DND-41 (cell line): ENCODE results near the gene ERVK3-1.
A peak's percentile ranks its signal among the peaks of the same experiment; 100 is the strongest.

Experiments used
- ATAC-seq: fragments of 200-7000 bp; cut with Tn5 transposase; 3 replicates; pipeline ENCODE4 v1.9.1; 2021; ENCODE audit warnings: low read depth; ENCODE audit not compliant: insufficient read depth
- DNase-seq: peaks from one replicate; pipeline ENCODE4 v3.0.0-alpha.2; 2020
- H2AFZ ChIP-seq: 2 replicates; pipeline ENCODE4 v1.6.0; 2012; ENCODE audit warnings: low read depth, low read length
- H3K27ac ChIP-seq: 2 replicates; pipeline ENCODE4 v1.5.1; 2012; ENCODE audit warnings: low read length, inconsistent platforms
- H3K27me3 ChIP-seq: fragments of 200-600 bp; sonication (generic); 2 replicates; pipeline ENCODE4 v1.6.0; 2012; ENCODE audit warnings: low read length, mild to moderate bottlenecking, inconsistent platforms; ENCODE audit not compliant: insufficient read depth, poor library complexity
- H3K36me3 ChIP-seq: 2 replicates; pipeline ENCODE4 v1.5.1; 2012; ENCODE audit warnings: low read length, inconsistent platforms; ENCODE audit not compliant: insufficient read depth
- H3K4me1 ChIP-seq: 2 replicates; pipeline ENCODE4 v1.5.1; 2012; ENCODE audit warnings: mild to moderate bottlenecking, low read length; ENCODE audit not compliant: insufficient read depth
- H3K4me2 ChIP-seq: 2 replicates; pipeline ENCODE4 v1.6.0; 2012; ENCODE audit warnings: mild to moderate bottlenecking, moderate library complexity, low read length, inconsistent platforms; ENCODE audit not compliant: insufficient read depth
- H3K4me3 ChIP-seq, 2 experiments: fragments of 200-600 bp in 1 of 2; shearing (Covaris generic) in 1 of 2; 2 replicates each; pipeline ENCODE4 v1.5.1; 2012 to 2016; ENCODE audit warnings: inconsistent platforms in 2 of 2, low read length in 2 of 2, mild to moderate bottlenecking in 2 of 2, low read depth in 1 of 2, moderate library complexity in 1 of 2
- H3K79me2 ChIP-seq: 2 replicates; pipeline ENCODE4 v1.6.0; 2012; ENCODE audit warnings: low read length, inconsistent platforms; ENCODE audit not compliant: insufficient read depth
- H3K9ac ChIP-seq: 2 replicates; pipeline ENCODE4 v1.6.0; 2012; ENCODE audit warnings: low read depth, mild to moderate bottlenecking, inconsistent platforms, low read length, moderate library complexity
- H3K9me3 ChIP-seq: 2 replicates; pipeline ENCODE4 v1.5.1; 2012; ENCODE audit warnings: low read length, moderate library complexity, mild to moderate bottlenecking, inconsistent platforms; ENCODE audit not compliant: insufficient read depth, severe bottlenecking
- H4K20me1 ChIP-seq: 2 replicates; pipeline ENCODE4 v1.6.0; 2012; ENCODE audit warnings: low read length; ENCODE audit not compliant: insufficient read depth
- CTCF ChIP-seq: IDR thresholded peaks from 2 replicates; pipeline ENCODE4 v1.5.1; 2012; ENCODE audit warnings: borderline replicate concordance, low read length, moderate library complexity, mild to moderate bottlenecking; ENCODE audit not compliant: poor library complexity, severe bottlenecking; ENCODE audit errors: extremely low read depth
- EZH2 ChIP-seq: IDR thresholded peaks from 3 replicates; pipeline ENCODE4 v1.6.1; 2012; ENCODE audit warnings: borderline replicate concordance, low read depth, mild to moderate bottlenecking, moderate library complexity, low read length, inconsistent platforms; ENCODE audit not compliant: severe bottlenecking

Gene ERVK3-1

GRCh38 chr19:58325311-58326022, 20.3 kb downstream of the ERVK3-1 start:
- peak overlapping the region; percentile 58 to 76; a peak in 3 of 4 replicates for H3K4me3 ChIP-seq
- ATAC-seq (no peak), DNase-seq (no peak)
- H3K36me3 ChIP-seq: peaks cover 6% of the 10 kb centered on the region; the same call in 1 of the 2 replicates
- peaks cover 39% of the 10 kb centered on the region for H3K4me1 ChIP-seq
- peaks cover 32% of the 10 kb centered on the region for H3K79me2 ChIP-seq
- peak overlapping the region; percentile 63 for H3K9ac ChIP-seq
- H3K27ac ChIP-seq: peak overlapping the region; percentile 74
- no peaks in the 10 kb centered on the region for H3K9me3 ChIP-seq
- H3K4me2 ChIP-seq: peak overlapping the region; percentile 93
- no peak for TF ChIP-seq EZH2
- no peak for TF ChIP-seq CTCF
- no peaks in the 10 kb centered on the region for H3K27me3 ChIP-seq
- H2AFZ ChIP-seq: 0 out of 2 replicates have a peak overlapping the region, but pooled peaks have one; percentile 94
- no peaks in the 10 kb centered on the region for H4K20me1 ChIP-seq

GRCh38 chr19:58326501-58326913, 21.3 kb downstream of the ERVK3-1 start:
- peak overlapping the region; percentile 94 for H2AFZ ChIP-seq
- peak overlapping the region; percentile 93 for H3K4me2 ChIP-seq
- no peaks in the 10 kb centered on the region for H3K9me3 ChIP-seq
- H3K27ac ChIP-seq: peak overlapping the region; percentile 74
- peaks cover 39% of the 10 kb centered on the region for H3K4me1 ChIP-seq
- TF ChIP-seq CTCF (no peak), EZH2 (no peak)
- H4K20me1 ChIP-seq: no peaks in the 10 kb centered on the region
- no peak for DNase-seq
- peak overlapping the region; percentile 58 to 76 for H3K4me3 ChIP-seq
- H3K27me3 ChIP-seq: no peaks in the 10 kb centered on the region
- H3K9ac ChIP-seq: peak overlapping the region; percentile 63
- H3K79me2 ChIP-seq: peaks cover 32% of the 10 kb centered on the region
- H3K36me3 ChIP-seq: peaks cover 6% of the 10 kb centered on the region; the same call in 1 of the 2 replicates
- peak; percentile 71 for ATAC-seq

GRCh38 chr19:58326914-58327726, 21.9 kb downstream of the ERVK3-1 start, which contains the start of gene ZSCAN22:
ZSCAN22 (plus strand) TSS chr19:58326994; CDS start chr19:58334803, 7,809 bp downstream.
- no peaks in the 10 kb centered on the region for H3K9me3 ChIP-seq
- H3K27me3 ChIP-seq: no peaks in the 10 kb centered on the region
- peak within 1 kb of the TSS; percentile 94 for H2AFZ ChIP-seq
- peak within 1 kb of the TSS; percentile 63 for H3K9ac ChIP-seq
- H3K36me3 ChIP-seq: peaks cover 5% of the 10 kb centered on the region; the same call in 1 of the 2 replicates
- H4K20me1 ChIP-seq: no peaks in the 10 kb centered on the region
- peak within 1 kb of the TSS; percentile 74 for H3K27ac ChIP-seq
- H3K79me2 ChIP-seq: peaks cover 32% of the 10 kb centered on the region
- DNase-seq (peak; percentile 88), ATAC-seq (peak; percentile 97)
- peak within 1 kb of the TSS; percentile 58 to 76 for H3K4me3 ChIP-seq
- no peak for TF ChIP-seq EZH2
- no peak for TF ChIP-seq CTCF
- peaks cover 39% of the 10 kb centered on the region for H3K4me1 ChIP-seq
- peak within 1 kb of the TSS; percentile 93 for H3K4me2 ChIP-seq
